Fibroblast of lung (primary cell): ENCODE data around the gene VWA8.

ENCODE experiments used
- CTCF ChIP-seq, 2 donors: IDR thresholded peaks in 1 of 2; conservative IDR thresholded peaks in 1 of 2; 1 replicate in 1 of 2; 2 replicates in 1 of 2; pipeline ENCODE4 v1.5.1; 2011 to 2012; ENCODE audit warnings: low read length in 2 of 2, control low read depth in 1 of 2, inconsistent platforms in 1 of 2, low read depth in 1 of 2, mild to moderate bottlenecking in 1 of 2
- EZH2 ChIP-seq: IDR thresholded peaks from 2 replicates; pipeline ENCODE4 v1.5.1; 2012; ENCODE audit warnings: low read length, control low read depth, mild to moderate bottlenecking; ENCODE audit errors: missing control alignments

- TF ChIP-seq CTCF (conservative IDR thresholded peaks at IDR 0.05 in 1 of 2, IDR thresholded peaks at IDR 0.05 in 1 of 2; ENCODE audit: low read depth in 1 of 2, low read length in 2 of 2) (no peak), EZH2 (no peak)
These were observed 158.7 kb downstream of the VWA8 start for GRCh38 chr13:41802043-41802683.
